Endothelial cell of umbilical vein (primary cell): Measurements from ENCODE around the gene KCNQ2. TPM values are rescaled to one million over a fixed set of nuclear protein-coding genes. Genes with fewer than 3 reads are reported as not detected.

Source experiments
- BruUV-seq: library from RNA; stranded (reverse); fragments of 400-500 nt; replicated peaks from 2 replicates; lab custom pipeline; 2021; lab: Mats Ljungman, UMichigan
- CTCF ChIA-PET: fragments of 300-600, 350-600 bp; sonication (Branson Sonifier 250); formaldehyde crosslinking; loops from one replicate; lab custom pipeline; 2021; ENCODE audit warnings: antibody characterized with exemption, inconsistent platforms; lab: Charles Lee
- POLR2A ChIA-PET: fragments of 300-600, 350-600 bp; sonication (Branson Sonifier 250); formaldehyde crosslinking; loops from one replicate; lab custom pipeline; 2021; ENCODE audit warnings: antibody characterized with exemption, inconsistent platforms; lab: Charles Lee
- DNase-seq: peaks from one replicate; pipeline ENCODE4 v3.0.0-alpha.2; 2011; ENCODE audit warnings: low read depth, low spot score
- FAIRE-seq: peaks from 2 replicates; lab custom pipeline; 2011; peaks lifted over from hg19 to GRCh38; lab: Jason Lieb, UNC
- H2AFZ ChIP-seq: 2 replicates; pipeline ENCODE4 v1.6.0; 2012; ENCODE audit warnings: low read depth, low read length, control low read depth, inconsistent platforms
- H3K27ac ChIP-seq: 2 replicates; pipeline ENCODE4 v1.5.1; 2011; ENCODE audit warnings: low read depth, mild to moderate bottlenecking, control low read depth, low read length, moderate library complexity; ENCODE audit not compliant: insufficient read depth
- H3K27me3 ChIP-seq, 2 experiments: 2 replicates each; pipeline versions ENCODE4 v1.6.0 to v1.6.1; 2011; ENCODE audit warnings: low read length in 2 of 2, mixed read lengths in 1 of 2; ENCODE audit not compliant: control insufficient read depth in 2 of 2, insufficient read depth in 2 of 2
- H3K36me3 ChIP-seq, 2 experiments: 2 replicates in 1 of 2; 3 replicates in 1 of 2; pipeline ENCODE4 v1.5.1; 2011; ENCODE audit warnings: low read length in 2 of 2, mild to moderate bottlenecking in 1 of 2, moderate library complexity in 1 of 2; ENCODE audit not compliant: control insufficient read depth in 2 of 2, insufficient read depth in 2 of 2; ENCODE audit errors: extremely low read depth in 1 of 2
- H3K4me1 ChIP-seq: 3 replicates; pipeline ENCODE4 v1.5.1; 2011; ENCODE audit warnings: mild to moderate bottlenecking, low read length; ENCODE audit not compliant: control insufficient read depth, insufficient read depth; ENCODE audit errors: extremely low read depth
- H3K4me2 ChIP-seq: 2 replicates; pipeline ENCODE4 v1.6.1; 2011; ENCODE audit warnings: low read length, control low read depth, mixed read lengths; ENCODE audit not compliant: insufficient read depth
- H3K4me3 ChIP-seq, 3 experiments: fragments of 200-600 bp in 1 of 3; sonication (generic), shearing (Covaris generic) in 1 of 3; replicated peaks in 1 of 3; 2 replicates each; pipeline ENCODE4 v1.5.1; 2011 to 2016; ENCODE audit warnings: control low read depth in 3 of 3, low read length in 3 of 3, mild to moderate bottlenecking in 2 of 3, inconsistent platforms in 1 of 3, low read depth in 1 of 3, moderate library complexity in 1 of 3; ENCODE audit not compliant: insufficient read depth in 1 of 3
- H3K79me2 ChIP-seq: 2 replicates; pipeline ENCODE4 v1.6.0; 2012; ENCODE audit warnings: low read length, inconsistent platforms; ENCODE audit not compliant: control insufficient read depth, insufficient read depth
- H3K9ac ChIP-seq: replicated peaks from 2 replicates; pipeline ENCODE3; 2011; ENCODE audit warnings: low read length, control low read depth; ENCODE audit not compliant: insufficient read depth; ENCODE audit errors: extremely low read depth
- H3K9me1 ChIP-seq: replicated peaks from 3 replicates; pipeline ENCODE4 v1.6.0; 2011; ENCODE audit warnings: mild to moderate bottlenecking, low read length; ENCODE audit not compliant: control insufficient read depth, insufficient read depth; ENCODE audit errors: extremely low read depth
- H3K9me3 ChIP-seq: replicated peaks from 2 replicates; pipeline ENCODE4 v1.5.1; 2012; ENCODE audit warnings: low read length, inconsistent platforms; ENCODE audit not compliant: control insufficient read depth, insufficient read depth
- H4K20me1 ChIP-seq: replicated peaks from 2 replicates; pipeline ENCODE3; 2011; ENCODE audit warnings: mild to moderate bottlenecking, low read length; ENCODE audit not compliant: control insufficient read depth, insufficient read depth; ENCODE audit errors: extremely low read depth
- EZH2 ChIP-seq: IDR thresholded peaks from 2 replicates; pipeline ENCODE4 v1.6.1; 2012; ENCODE audit warnings: borderline replicate concordance, low read depth, mild to moderate bottlenecking, moderate library complexity, low read length, inconsistent platforms; ENCODE audit not compliant: severe bottlenecking
- FOS ChIP-seq: IDR thresholded peaks from 2 replicates; pipeline ENCODE4 v1.6.1; 2011; ENCODE audit warnings: mild to moderate bottlenecking, low read length, moderate library complexity, borderline replicate concordance; ENCODE audit not compliant: insufficient read depth
- GATA2 ChIP-seq: IDR thresholded peaks from 2 replicates; pipeline ENCODE4 v1.7.0; 2011; ENCODE audit warnings: low read depth, mild to moderate bottlenecking, moderate library complexity, mixed read lengths, low read length; ENCODE audit not compliant: insufficient read length, insufficient read depth
- JUN ChIP-seq: IDR thresholded peaks from 2 replicates; pipeline ENCODE4 v1.6.1; 2011; ENCODE audit warnings: borderline replicate concordance, low read depth; ENCODE audit not compliant: insufficient read length, insufficient read depth
- MYC ChIP-seq: IDR thresholded peaks from one replicate; pipeline ENCODE4 v1.6.1; 2011; ENCODE audit warnings: mild to moderate bottlenecking, low read depth, low read length
- POLR2A ChIP-seq: IDR thresholded peaks from 2 replicates; pipeline ENCODE4 v1.6.1; 2012; ENCODE audit warnings: low read depth, mild to moderate bottlenecking, control low read depth, low read length
- POLR2AphosphoS5 ChIP-seq: IDR thresholded peaks from 2 replicates; pipeline ENCODE4 v1.6.1; 2012; ENCODE audit warnings: low read depth, mild to moderate bottlenecking, control low read depth, low read length, moderate library complexity; ENCODE audit not compliant: insufficient read depth
- dilution Hi-C: fragments of 300-500 bp; cut with MboI; formaldehyde crosslinking; loops from one replicate; pipeline ENCODE4 v1.15.0; 2019; ENCODE audit warnings: low sequenced_read_pairs; ENCODE audit not compliant: extremely low pct_ligation_motif_present
- intact Hi-C: fragments of 100-400 bp; cut with micrococcal nuclease; formaldehyde crosslinking; loops from one replicate; pipeline ENCODE4 v1.10.0; 2022
- polyA plus RNA-seq, 4 experiments: library from polyadenylated mRNA; depleted of rRNA in 3 of 4; stranded (reverse) in 3 of 4; unstranded in 1 of 4; fragments of >200 nt; gene quantifications; 2 replicates each; pipeline versions ENCODE4 v1.2.1 to v1.2.3, GENCODE V29; 2011 to 2012; ENCODE audit warnings: missing spikeins in 1 of 4
- total RNA-seq: library from RNA; stranded (reverse); gene quantifications from 2 replicates; pipeline ENCODE4 v1.2.3, GENCODE V29; 2021
- TF ChIP-seq, protein P1 (sequence below): IDR thresholded peaks from 2 replicates; pipeline ENCODE4 v1.6.1; 2011; ENCODE audit not compliant: insufficient read depth, insufficient read length
- TF ChIP-seq, protein P2 (sequence below), 2 donors: IDR thresholded peaks; 1 replicate in 1 of 2; 2 replicates in 1 of 2; pipeline ENCODE4 v1.5.1; 2011; ENCODE audit warnings: low read length in 2 of 2, mild to moderate bottlenecking in 2 of 2, moderate library complexity in 2 of 2, control low read depth in 1 of 2, inconsistent platforms in 1 of 2, low read depth in 1 of 2; ENCODE audit not compliant: insufficient read depth in 1 of 2; ENCODE audit errors: extremely low read depth in 1 of 2

The KCNQ2 gene
- total and polyA plus RNA-seq, 2 donors (not counting 3 experiments of a cell fraction or from before 2014, with no cell fraction given): not detected

DNA sequence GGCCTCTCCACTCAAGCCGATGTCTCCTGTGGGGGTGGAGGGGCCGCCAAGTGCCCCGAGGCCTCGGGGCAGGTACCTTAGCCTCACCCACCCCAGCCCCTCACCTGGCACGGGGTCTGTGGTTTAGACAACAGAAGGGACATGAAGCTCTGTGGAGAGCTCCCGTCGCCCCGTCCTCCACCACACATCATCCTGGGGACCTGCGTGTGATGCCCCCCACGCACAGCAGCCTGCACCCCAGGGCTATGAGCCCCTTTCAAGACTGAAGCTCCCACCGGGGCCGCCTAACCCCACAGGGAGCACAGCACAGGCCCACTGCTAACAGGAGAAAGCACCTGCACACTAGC is 8.2 kb downstream of the KCNQ2 start:
- POLR2A ChIA-PET: interaction anchor here (0.6 kb wide), 1 partner anchor 44 kb away, joined by 3 read pairs; no protein-coding TSS in a partner anchor
- TF ChIP-seq, protein P1, sequence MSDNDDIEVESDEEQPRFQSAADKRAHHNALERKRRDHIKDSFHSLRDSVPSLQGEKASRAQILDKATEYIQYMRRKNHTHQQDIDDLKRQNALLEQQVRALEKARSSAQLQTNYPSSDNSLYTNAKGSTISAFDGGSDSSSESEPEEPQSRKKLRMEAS: no peak
- TF ChIP-seq EZH2: no peak
- TF ChIP-seq JUN: no peak
- TF ChIP-seq, protein P2, sequence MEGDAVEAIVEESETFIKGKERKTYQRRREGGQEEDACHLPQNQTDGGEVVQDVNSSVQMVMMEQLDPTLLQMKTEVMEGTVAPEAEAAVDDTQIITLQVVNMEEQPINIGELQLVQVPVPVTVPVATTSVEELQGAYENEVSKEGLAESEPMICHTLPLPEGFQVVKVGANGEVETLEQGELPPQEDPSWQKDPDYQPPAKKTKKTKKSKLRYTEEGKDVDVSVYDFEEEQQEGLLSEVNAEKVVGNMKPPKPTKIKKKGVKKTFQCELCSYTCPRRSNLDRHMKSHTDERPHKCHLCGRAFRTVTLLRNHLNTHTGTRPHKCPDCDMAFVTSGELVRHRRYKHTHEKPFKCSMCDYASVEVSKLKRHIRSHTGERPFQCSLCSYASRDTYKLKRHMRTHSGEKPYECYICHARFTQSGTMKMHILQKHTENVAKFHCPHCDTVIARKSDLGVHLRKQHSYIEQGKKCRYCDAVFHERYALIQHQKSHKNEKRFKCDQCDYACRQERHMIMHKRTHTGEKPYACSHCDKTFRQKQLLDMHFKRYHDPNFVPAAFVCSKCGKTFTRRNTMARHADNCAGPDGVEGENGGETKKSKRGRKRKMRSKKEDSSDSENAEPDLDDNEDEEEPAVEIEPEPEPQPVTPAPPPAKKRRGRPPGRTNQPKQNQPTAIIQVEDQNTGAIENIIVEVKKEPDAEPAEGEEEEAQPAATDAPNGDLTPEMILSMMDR (IDR thresholded peaks at IDR 0.05; ENCODE audit: extremely low read depth in 1 of 2, insufficient read depth in 1 of 2, low read depth in 1 of 2, low read length in 2 of 2): no peak
- TF ChIP-seq POLR2A: no peak
- no peak for TF ChIP-seq MYC
- no peak for TF ChIP-seq GATA2
- no peak for TF ChIP-seq POLR2AphosphoS5
- TF ChIP-seq FOS: no peak
- FAIRE-seq (no peak), DNase-seq (no peak)
- H3K27ac ChIP-seq: no peak overlapping the region
- no peak overlapping the region for H3K4me2 ChIP-seq
- H3K9ac ChIP-seq: no peak overlapping the region
- CTCF ChIA-PET: interaction anchor here (0.5 to 2.7 kb wide), 2 partner anchors 32 to 660 kb away, joined by 3 to 9 read pairs; partner anchors contain the start of gene OGFR
- H3K9me1 ChIP-seq: no peaks in the 10 kb centered on the region
- intact Hi-C loops: no loop called here
- no peak overlapping the region for H2AFZ ChIP-seq
- no peaks in the 10 kb centered on the region for H3K36me3 ChIP-seq
- no peaks in the 10 kb centered on the region for H3K4me1 ChIP-seq
- no peaks in the 10 kb centered on the region for H4K20me1 ChIP-seq
- no TSS peak for BruUV-seq
- no peak overlapping the region for H3K4me3 ChIP-seq
- no peaks in the 10 kb centered on the region for H3K27me3 ChIP-seq
- H3K9me3 ChIP-seq: no peaks in the 10 kb centered on the region
- H3K79me2 ChIP-seq: no peaks in the 10 kb centered on the region
- dilution Hi-C loops: no loop called here
